KMS-11 (cell line): ENCODE measurements around the gene GLRA3.

Experiments
- H2AFZ ChIP-seq: fragments of 200-600 bp; sonication (generic); 2 replicates; pipeline ENCODE4 v1.6.1; 2016; ENCODE audit warnings: antibody characterized with exemption, mixed run types, low read depth
- H3K27ac ChIP-seq: fragments of 200-600 bp; sonication (generic); 2 replicates; pipeline ENCODE4 v1.6.1; 2016; ENCODE audit warnings: mild to moderate bottlenecking, mixed run types
- H3K27me3 ChIP-seq: fragments of 200-600 bp; sonication (generic); 2 replicates; pipeline ENCODE4 v1.6.1; 2017; ENCODE audit warnings: mild to moderate bottlenecking, low read depth, mixed run types, moderate library complexity; ENCODE audit not compliant: insufficient read depth
- H3K36me3 ChIP-seq: fragments of 200-600 bp; sonication (generic); 2 replicates; pipeline ENCODE4 v1.6.1; 2017; ENCODE audit warnings: mild to moderate bottlenecking, mixed run types; ENCODE audit not compliant: insufficient read depth
- H3K4me1 ChIP-seq: fragments of 200-600 bp; sonication (generic); 2 replicates; pipeline ENCODE4 v1.6.1; 2016; ENCODE audit warnings: mild to moderate bottlenecking, low read depth, mixed run types; ENCODE audit not compliant: poor library complexity, severe bottlenecking
- H3K4me2 ChIP-seq: fragments of 200-600 bp; sonication (generic); 2 replicates; pipeline ENCODE4 v1.7.0; 2016; ENCODE audit warnings: mild to moderate bottlenecking, mixed run types
- H3K4me3 ChIP-seq: fragments of 200-600 bp; sonication (generic); IDR thresholded peaks from 2 replicates; pipeline ENCODE4 v1.6.1; 2017; ENCODE audit warnings: low read depth, low read length, mixed read lengths; ENCODE audit not compliant: insufficient read depth
- H3K79me2 ChIP-seq: fragments of 200-600 bp; sonication (generic); 2 replicates; pipeline ENCODE4 v1.6.1; 2016; ENCODE audit warnings: low read depth, mixed run types; ENCODE audit not compliant: insufficient read depth
- H3K9ac ChIP-seq: fragments of 200-600 bp; sonication (generic); 2 replicates; pipeline ENCODE4 v1.6.1; 2016; ENCODE audit warnings: mild to moderate bottlenecking, mixed run types
- H4K20me1 ChIP-seq: fragments of 200-600 bp; sonication (generic); 2 replicates; pipeline ENCODE4 v1.6.1; 2016; ENCODE audit warnings: mild to moderate bottlenecking, mixed run types; ENCODE audit not compliant: insufficient read depth
- TF ChIP-seq, protein P1 (sequence below): fragments of 200-600 bp; sonication (generic); conservative IDR thresholded peaks from 2 replicates; pipeline ENCODE4 v1.6.1; 2017; ENCODE audit warnings: low read depth, mild to moderate bottlenecking, antibody characterized with exemption, low read length, moderate library complexity, mixed read lengths

GLRA3 gene

DNA sequence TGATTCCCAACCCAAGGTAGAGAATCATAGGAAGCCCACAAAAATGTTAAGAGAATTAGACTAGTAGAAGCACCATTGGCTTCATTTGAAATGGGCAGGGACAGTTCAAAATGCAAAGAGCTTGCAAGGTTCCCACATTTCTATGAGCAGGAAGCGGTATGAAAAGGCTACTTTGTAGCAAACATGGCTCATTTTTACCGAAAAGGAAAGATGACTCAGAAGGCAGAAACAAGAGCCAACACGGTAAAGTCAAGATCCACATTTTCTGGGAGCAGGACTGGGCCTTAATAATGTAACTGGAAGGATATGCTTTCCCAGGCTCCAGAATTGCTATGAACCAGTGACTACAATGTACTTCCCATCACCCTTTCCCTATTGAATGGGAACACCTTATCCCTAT lies 89.5 kb downstream of the GLRA3 start:
- Histone ChIP-seq H4K20me1 (no peaks in the 10 kb centered on the region), H2AFZ (no peak overlapping the region), H3K9ac (no peak overlapping the region), H3K27me3 (no peaks in the 10 kb centered on the region), H3K36me3 (no peaks in the 10 kb centered on the region), H3K27ac (no peak overlapping the region), H3K4me1 (no peaks in the 10 kb centered on the region), H3K4me2 (no peak overlapping the region), H3K4me3 (no peak overlapping the region), H3K79me2 (no peaks in the 10 kb centered on the region)
- TF ChIP-seq, protein P1, sequence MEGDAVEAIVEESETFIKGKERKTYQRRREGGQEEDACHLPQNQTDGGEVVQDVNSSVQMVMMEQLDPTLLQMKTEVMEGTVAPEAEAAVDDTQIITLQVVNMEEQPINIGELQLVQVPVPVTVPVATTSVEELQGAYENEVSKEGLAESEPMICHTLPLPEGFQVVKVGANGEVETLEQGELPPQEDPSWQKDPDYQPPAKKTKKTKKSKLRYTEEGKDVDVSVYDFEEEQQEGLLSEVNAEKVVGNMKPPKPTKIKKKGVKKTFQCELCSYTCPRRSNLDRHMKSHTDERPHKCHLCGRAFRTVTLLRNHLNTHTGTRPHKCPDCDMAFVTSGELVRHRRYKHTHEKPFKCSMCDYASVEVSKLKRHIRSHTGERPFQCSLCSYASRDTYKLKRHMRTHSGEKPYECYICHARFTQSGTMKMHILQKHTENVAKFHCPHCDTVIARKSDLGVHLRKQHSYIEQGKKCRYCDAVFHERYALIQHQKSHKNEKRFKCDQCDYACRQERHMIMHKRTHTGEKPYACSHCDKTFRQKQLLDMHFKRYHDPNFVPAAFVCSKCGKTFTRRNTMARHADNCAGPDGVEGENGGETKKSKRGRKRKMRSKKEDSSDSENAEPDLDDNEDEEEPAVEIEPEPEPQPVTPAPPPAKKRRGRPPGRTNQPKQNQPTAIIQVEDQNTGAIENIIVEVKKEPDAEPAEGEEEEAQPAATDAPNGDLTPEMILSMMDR, result no peak

DNA sequence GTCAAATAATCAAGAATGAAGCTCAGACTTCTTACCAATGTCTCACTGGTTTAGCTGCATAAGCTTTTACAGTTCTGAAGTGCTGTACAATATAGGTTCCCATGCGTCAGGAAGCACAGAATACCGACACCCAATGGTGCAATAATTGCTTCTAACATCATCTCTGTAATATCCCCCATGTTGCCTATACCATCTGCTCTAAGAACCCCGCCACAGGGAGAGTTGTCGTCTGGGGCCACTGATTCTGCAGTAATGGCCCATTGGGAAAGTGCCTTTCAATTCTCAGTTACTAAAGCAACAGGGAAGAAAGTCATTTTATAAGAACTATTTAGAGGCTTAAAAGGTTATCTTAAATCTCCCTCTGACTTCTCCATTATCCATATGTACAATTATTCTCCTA lies 94.9 kb downstream of the GLRA3 start:
- Histone ChIP-seq H3K4me3 (no peak overlapping the region), H3K27ac (no peak overlapping the region)
- TF ChIP-seq, protein P1, result no peak

DNA sequence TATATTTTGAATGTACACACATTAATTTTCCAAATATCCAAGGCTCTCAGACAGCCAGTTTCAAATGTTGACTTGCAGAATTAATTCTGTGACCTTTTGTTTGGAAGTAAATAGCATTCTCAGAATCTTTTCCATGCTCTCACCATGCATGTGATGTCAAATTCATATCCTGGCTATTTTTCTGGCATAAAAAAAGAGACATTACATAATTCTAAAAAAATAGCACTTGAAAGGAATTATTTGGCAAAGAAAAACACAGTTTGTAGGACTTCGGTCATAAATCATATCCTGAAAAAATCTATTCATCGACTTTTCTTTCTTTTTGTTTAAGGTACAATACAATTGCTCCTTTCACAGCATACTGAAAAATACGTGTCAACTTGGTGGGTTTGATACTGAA lies 111.2 kb downstream of the GLRA3 start:
- H3K9ac ChIP-seq, result no peak overlapping the region
- H3K4me1 ChIP-seq, result no peaks in the 10 kb centered on the region
- H3K4me2 ChIP-seq, result no peak overlapping the region
- no peaks in the 10 kb centered on the region for H3K27me3 ChIP-seq
- H3K79me2 ChIP-seq, result no peaks in the 10 kb centered on the region
- no peak overlapping the region for H3K4me3 ChIP-seq
- no peak overlapping the region for H3K27ac ChIP-seq
- TF ChIP-seq, protein P1, result no peak
- H4K20me1 ChIP-seq, result no peaks in the 10 kb centered on the region
- H2AFZ ChIP-seq, result no peak overlapping the region
- no peaks in the 10 kb centered on the region for H3K36me3 ChIP-seq

More for the DNA sequence above, 94.9 kb downstream of the GLRA3 start:
- H3K4me1 ChIP-seq, result no peaks in the 10 kb centered on the region
- no peak overlapping the region for H3K4me2 ChIP-seq
- no peak overlapping the region for H3K9ac ChIP-seq
- no peaks in the 10 kb centered on the region for H3K79me2 ChIP-seq
- no peaks in the 10 kb centered on the region for H3K36me3 ChIP-seq
- H4K20me1 ChIP-seq, result no peaks in the 10 kb centered on the region
- H3K27me3 ChIP-seq, result no peaks in the 10 kb centered on the region
- no peak overlapping the region for H2AFZ ChIP-seq

DNA sequence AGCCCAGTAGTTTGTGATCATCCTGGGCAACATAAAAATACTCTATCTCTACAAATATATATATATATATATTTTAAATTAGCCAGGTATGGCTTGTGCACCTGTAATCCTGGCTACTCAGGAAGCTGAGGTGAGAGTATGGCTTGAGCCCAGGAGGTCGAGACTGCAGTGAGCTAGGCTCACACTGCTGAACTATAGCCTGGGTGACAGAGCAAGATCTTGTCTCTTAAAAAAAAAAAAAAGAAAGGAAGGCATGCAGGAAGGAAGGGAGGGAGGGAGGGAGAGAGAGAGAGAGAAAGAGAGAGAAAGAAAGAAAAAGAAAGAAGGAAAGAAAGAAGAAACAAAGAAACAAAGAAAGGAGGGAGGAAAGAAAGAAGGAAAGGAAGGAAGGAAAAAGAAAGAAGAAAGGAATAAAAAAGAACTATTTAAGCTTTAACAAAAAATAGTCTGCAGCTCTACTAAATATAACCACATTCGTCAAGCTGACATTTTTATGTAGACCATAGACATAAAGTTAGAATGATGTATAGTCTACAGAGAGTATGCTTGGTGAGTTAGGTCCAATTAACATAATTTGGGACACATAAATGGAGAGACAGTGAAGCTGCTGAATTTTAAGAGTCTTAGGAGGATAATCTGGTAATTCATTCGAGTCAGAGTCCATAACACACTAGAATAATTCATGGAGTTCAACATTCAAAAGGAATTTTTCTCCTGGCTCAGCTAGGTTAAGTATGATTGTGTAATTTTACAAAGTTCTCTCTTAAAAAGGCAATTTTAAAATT lies 111.9 kb downstream of the GLRA3 start:
- TF ChIP-seq, protein P1, result no peak
- Histone ChIP-seq H3K27me3 (no peaks in the 10 kb centered on the region), H4K20me1 (no peaks in the 10 kb centered on the region), H3K4me2 (no peak overlapping the region), H3K9ac (no peak overlapping the region), H3K4me1 (no peaks in the 10 kb centered on the region), H3K36me3 (no peaks in the 10 kb centered on the region), H3K27ac (no peak overlapping the region), H3K79me2 (no peaks in the 10 kb centered on the region), H2AFZ (no peak overlapping the region), H3K4me3 (no peak overlapping the region)
